Esophagus muscularis mucosa (tissue), 3 donors: ENCODE results near the gene RTN4IP1.

Source experiments
- CTCF ChIP-seq, 3 experiments: fragments of 200-600 bp in 2 of 3; fragments of 450-650 bp in 1 of 3; sonication (generic) in 2 of 3; IDR thresholded peaks; one replicate each; pipeline ENCODE4 v1.5.1; 2017 to 2019; ENCODE audit warnings: antibody characterized with exemption in 3 of 3, mild to moderate bottlenecking in 2 of 3, moderate library complexity in 1 of 3
- POLR2AphosphoS5 ChIP-seq, 2 donors: sonication (generic); formaldehyde crosslinking; IDR thresholded peaks; one replicate each; pipeline ENCODE4 v1.6.1; 2017; ENCODE audit warnings: antibody characterized with exemption in 2 of 2

GRCh38 chr6:106626485-106626884 lies 2.8 kb downstream of the RTN4IP1 start:
- TF ChIP-seq CTCF (IDR thresholded peaks at IDR 0.05) (no peak), POLR2AphosphoS5 (IDR thresholded peaks at IDR 0.05) (no peak)
